HG02642 (cell line): Measurements from ENCODE around the gene MROH8.

Experiments
- ATAC-seq: cut with Tn5 transposase; IDR thresholded peaks from one replicate; pipeline ENCODE4 v1.9.1; 2021; ENCODE audit warnings: mild to moderate bottlenecking; ENCODE audit not compliant: unreplicated experiment, poor library complexity

MROH8 gene

DNA sequence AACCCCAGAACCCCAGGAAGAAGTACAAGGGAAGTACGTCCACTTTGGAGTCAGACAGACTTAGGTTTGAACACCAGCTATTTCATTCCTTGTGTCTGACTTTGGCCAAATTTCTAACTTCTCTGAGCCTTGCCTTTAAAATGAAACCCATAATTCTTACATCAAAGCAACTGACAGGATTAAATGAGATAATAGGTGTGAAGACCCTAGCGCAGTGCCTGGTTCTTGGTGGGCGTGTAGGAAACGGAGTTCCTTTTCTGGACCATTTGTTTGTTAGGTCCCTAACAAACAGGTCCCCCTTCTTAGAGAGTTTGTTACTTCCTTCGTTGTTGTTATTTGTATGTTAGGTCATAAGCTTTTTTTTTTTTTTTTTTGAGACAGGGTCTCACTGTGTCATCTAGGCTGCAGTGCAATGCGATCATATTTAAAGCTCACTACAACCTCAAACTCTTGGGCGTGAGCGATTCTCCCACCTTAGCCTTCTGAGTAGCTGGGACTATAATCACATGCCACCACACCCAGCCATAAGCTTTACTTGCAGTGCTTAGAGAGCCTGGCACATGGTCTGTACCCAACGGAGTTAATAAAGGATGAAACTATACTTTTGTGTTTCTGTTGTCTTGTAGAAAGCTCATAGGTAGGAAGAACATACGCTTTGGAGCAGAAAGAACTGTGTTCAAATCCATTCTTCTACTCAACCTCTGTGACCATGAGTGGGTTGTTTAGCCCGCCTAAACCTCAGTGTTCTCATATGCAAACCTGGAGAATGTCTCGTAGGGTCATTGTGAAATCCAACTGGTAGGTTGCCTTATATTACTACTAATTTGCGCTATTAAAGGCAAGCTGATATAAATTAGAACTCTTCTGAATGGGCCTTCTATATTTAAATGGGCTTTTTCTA lies 21.8 kb upstream of the MROH8 start:
- ATAC-seq = no peak

DNA sequence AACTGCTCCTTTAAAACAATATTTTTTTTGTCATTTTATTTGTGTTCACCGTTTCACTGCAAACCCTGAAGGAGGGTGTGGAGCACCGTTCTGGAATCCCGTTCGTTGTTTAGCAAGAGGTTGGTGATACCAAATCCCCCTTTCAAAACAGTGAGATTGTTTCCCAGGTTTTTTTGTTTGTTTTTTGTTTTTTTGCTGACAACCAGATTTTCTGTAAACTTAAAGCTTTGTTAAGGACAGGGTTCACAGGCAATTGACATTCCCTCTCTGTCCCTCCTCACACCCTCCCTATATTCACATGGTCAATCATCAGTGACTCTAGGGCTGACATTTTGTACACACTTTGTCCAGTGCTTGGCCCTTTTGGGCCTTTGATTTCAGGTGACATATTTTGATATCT lies 21.0 kb upstream of the MROH8 start:
- no peak for ATAC-seq

DNA sequence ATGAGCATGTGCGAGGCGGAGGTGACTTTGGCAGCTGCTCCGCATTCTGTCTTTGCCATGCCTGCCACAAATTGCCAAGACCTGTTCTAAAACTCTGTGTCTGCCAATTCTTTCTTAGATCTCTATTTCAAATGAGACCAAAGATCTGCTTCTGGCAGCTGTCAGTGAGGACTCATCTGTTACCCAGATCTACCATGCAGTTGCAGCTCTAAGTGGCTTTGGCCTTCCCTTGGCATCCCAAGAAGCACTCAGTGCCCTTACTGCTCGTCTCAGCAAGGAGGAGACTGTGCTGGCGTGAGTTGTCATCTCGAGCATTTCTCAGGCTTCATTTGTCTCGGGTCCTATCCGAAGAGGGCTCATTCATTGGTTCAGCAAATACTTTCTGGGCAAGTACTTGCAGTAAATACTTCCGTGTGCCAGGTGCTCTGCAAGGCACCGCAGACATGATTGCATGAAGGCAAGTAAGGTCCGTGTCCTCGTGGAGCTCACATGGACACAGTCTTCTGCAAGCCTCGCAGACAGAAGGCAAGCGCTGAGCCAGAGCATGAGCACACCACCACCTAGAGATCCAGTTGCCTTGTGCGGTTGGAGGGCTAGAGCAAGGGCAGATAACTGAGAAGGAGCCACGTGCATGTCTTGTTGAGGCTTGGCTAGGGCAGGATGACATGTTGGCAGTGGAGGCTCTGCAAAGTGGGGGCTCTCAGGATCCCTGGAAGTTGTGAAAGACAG lies 19.7 kb upstream of the MROH8 start:
- no peak for ATAC-seq

DNA sequence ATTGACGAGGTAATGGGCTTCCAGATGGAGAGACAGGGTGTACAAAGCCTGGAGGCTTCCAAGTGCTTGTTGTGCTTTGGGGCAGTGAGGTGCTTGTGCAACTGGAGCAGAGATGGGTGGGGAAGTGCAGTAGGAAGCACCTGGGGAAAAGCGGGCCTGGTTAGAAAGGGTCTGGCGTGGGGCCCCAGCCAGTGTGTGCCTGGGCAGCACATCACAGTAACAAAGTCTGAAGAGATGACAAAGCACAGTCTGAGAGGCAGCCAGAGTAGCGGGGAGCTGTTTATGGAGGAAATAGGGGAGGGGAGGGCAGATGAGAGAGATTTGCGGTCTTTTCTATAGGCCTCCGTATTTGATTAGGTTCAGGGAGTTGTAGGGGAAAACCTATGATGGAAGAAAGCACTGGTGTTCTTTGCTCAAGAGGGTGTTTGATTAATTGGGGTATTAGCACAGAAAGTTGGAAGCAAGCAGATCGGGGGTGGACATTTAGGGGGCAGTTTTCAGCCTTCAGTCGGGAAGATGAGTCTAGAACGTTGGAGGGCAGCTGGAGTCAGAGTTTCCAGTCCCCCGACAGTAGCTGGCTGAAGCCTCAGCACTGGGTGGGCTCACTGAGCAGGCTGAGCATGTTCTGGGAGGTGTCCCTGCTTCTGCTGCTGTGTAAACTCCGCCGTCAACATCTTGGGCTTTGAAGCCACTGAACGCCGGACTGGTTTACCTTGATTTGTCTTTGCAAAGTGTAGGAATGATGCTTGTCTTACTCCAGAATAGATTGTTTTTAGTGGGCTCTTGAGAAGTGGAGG lies 15.5 kb upstream of the MROH8 start:
- ATAC-seq = no peak

DNA sequence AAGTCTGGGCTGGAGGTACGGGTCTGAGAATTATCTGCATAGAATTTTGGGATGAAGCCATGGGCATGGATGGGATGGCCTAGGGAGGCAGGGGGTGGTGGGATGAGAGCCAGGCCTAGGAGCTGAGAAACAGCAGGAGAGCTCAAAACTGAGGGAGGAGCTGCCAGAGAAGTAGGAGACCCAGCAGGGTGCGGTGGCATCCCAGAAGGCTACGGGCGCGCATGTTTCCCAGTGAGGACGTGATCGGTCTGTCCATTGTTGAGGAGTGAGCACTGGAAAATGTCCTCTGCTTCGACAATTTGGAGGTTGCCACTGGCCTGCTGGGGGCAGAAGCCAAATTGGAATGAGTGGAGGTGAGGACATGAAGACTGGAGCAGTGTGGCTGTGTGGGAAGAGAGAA lies 14.5 kb upstream of the MROH8 start:
- ATAC-seq = no peak

DNA sequence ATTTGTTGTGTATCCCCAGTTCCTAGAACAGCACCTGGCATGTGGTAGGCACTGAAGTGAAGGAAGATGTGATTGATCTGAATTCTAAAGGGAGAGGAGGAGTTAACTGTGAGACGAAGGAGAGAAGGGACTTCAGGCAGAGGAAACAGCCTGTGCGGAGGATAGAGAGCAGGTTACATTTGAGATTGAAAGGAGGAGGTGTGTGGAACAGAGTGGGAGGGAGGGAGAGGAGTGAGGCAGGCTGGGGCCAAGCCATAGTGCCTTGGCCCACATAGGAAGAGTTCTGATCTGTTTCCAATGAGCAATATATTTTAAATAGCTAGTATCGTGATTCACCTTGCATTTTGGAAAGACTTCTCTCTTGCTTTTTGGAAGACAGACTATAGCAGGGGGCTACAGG lies 13.9 kb upstream of the MROH8 start:
- ATAC-seq = no peak

DNA sequence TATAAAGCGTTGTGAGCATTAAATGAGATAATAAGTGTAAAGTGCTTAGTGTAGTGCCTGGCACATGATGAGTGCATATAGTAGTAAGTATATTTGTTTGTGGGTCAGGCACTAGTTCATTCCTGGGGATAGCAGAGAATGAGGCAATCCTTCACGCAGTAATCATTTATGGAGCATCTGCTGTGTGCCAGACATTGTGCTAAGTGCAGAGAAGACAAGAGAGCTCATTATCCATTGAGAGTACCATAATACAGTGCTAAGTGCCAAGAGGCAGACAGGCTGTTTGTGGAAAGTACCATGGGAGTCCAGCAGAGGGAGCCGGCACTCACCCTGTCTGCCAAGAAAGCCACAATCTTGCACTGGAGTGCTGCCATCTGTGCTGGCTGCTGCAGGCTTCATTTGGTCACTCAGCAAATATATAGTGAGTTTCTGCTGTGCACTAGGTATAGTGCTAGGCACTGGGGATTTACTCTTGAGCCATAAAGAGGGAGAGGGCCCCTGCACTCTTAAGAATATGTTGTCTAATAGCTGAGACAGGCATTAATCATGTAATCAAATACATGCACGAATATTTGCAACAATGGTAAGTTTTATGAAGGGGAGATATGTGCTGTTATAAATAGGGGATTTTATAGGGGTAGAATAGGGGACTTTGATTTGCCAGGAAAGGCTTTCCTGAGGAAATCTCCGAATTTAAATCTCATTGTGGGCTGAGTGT lies 12.9 kb upstream of the MROH8 start:
- no peak for ATAC-seq

DNA sequence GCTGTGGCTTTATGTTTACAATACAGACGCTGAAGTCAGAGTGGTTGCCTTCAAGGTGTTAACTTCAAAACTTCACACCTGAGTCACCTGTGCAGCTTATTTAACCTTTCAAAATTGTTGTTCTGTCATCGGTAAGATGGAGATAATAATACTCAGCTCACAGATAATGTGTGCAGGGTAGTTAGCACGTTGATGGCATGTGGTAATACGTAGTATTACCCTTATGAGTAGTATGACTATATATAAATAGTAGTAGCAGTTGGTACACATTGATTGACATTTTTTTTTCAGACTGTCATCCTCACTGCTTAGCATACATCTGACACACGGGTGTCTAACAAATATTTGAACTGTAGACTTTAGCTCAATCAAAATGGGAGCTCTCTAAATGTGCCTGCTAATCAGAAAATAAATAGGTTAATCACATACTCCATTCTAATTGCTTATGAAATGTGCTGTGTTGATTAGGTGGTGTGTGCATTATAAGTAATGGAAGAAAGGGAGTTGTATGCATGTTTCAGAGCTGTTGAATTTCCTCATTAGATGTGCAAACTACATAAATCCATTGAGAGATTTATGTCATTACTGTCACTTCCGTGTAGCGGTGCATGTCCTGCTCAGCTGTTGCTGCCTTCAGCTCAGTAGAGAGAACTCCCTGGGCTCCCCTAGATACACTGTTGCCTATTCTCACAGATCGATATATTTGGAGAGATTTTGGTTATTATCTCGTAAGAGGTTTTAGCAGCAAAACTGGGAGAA lies 11.2 kb upstream of the MROH8 start:
- no peak for ATAC-seq

DNA sequence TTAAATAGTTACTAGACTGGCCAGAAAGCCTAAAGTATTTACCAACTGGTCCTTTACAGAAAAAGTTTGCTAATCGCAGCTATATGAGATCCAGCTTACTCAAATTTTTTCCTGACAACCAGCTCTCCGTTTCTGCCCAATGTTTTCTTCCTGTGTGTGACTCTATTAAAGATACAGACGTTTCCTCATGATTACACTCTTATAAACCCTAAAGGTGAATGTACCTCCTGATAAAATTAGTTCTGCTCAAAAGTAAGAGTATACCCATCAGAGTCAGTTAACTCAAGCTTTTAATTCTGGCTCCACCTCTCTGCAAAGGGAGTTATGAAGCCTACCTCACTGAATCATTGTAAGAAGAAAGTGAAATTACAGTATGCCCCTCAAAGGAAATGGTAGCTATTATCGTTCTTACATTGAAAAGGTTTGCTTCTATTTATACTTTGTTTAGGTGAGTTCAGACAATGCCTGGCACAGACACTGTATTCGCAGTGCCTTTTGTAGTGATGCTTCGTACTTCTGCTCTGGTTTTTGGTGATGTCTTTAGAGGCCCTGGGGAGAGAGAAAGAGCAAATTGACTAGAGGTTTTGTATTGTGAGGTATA lies 10.2 kb upstream of the MROH8 start:
- ATAC-seq = peak; percentile 34

DNA sequence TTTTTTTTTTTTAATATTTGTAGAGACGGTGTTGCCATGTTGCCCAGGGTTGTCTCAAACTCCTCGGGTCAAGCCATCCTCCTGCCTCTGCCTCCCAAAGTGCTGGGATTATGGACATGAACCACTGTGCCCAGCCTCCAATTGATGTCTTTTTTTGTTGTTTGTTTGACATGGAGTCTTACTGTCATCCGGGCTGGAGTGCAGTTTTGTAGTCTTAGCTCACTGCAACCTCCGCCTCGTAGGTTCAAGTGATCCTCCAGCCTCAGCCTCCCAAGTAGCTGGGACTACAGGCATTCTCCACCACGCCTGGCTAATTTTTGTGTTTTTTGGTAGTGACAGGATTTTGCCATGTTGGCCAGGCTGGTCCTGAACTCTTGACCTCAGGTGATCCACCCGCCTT lies 9.4 kb upstream of the MROH8 start:
- ATAC-seq = no peak

DNA sequence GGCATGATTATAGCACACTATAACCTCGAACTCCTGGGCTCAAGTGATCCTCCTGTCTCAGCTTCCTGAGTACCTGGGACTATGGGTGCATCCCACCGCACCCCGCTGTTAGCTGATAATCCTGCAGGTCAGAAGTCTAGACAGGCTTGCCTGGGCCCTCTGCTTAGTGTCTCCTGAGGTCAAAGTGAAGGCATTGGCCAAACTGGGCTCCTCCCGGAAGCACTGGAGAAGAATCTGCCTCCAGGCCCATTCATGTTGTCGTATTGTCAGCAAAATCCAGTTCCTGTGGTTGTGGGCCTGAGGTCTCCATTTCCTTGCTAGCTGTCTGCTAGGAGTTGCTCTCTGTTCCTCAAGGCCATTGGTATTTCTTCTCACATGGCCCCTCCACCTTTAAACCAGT lies 6.3 kb upstream of the MROH8 start:
- no peak for ATAC-seq

DNA sequence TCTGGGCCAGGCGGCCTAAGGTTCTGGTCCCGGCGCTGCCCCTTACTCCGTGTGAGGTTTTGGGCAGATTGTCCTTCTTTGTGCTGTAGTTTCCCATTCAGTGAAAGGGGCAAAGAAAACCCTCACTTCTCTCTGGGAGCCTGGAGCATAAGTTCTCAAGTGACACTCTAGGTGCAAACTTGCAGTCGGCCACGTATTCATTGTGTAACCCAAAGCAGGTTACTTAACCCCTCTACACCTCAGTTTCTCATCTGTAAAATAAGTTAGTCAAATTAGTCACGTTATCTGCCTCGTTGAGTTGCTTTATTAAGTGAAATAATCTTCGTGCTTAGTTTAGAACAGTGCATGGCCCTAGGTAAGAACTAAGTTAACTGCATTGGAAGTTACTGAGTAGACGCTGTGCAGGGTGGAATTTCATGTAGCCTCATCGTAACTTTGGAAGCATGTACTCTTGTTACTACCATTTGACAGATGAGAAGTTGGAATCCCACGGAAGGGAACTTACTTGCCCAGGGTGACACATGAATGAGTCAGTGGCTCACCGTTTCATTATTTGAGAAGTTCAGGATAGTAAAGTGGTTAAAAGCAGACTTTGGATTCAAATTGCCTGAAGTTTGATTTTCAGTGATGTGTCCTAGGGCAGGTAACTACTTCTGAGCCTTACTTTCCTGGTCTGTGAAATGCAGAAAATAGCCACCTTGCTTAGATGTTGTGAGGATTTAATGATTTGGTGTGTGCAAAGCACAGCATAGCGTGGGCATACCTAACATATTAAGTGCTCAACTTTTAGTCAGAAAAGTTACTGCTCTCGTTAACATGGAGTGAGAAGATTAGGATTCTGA lies 556 bp upstream of the MROH8 start:
- no peak for ATAC-seq

DNA sequence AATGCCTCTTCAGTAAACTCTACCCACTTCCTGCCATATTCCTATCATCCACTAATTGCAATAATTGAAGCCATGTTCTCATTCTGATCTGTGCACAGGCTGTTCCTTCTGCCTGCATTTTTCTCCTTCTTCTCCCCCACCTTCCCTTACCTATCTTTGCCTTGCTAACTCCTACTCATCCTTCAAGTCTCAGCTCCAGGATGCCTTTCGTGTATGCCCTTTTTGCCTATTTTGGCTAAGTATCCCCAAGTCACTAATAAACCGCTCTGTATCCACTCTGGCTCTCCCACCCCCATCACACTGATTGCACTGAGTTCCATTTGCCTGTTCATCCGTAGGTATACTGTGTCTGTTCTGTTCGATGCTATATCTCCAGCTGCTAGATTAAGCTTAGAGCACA lies 6.5 kb downstream of the MROH8 start:
- ATAC-seq = no peak

DNA sequence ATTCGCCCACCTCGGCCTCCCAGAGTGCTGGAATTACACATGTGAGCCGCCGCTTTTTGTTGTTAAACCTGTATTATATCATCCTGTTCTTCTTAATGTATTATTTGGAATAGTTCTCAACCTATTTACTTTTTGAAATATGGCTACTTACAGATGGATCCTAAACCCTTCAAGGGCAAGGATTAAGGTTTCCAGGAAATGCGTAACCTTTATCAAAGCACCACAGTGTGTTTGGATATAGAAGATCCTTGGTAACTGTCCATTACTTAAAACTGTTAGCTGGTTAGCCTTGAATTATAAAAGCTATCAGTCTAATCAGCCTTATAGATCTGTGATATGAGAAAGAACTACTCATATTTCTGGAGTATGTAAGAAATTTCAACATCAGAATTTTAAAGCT lies 12.5 kb downstream of the MROH8 start:
- no peak for ATAC-seq

DNA sequence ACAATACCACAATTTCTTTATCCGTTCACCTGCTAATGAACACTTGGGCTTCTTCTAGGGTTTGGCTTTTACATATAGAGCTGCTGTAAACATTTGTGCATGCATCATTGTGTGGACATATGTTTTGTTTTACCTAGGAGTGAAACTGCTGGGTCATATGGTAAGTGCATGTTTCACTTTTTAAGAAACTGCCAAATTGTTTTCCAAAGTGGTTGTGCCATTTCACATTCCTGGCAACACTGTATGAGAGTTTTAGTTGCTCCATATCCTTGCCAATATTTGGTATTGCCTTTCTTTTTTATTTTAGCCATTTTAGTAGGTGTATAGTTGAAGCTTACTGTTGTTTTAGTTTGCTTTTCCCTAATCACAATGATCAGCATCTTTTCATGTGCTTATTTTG lies 14.3 kb downstream of the MROH8 start:
- ATAC-seq = no peak

DNA sequence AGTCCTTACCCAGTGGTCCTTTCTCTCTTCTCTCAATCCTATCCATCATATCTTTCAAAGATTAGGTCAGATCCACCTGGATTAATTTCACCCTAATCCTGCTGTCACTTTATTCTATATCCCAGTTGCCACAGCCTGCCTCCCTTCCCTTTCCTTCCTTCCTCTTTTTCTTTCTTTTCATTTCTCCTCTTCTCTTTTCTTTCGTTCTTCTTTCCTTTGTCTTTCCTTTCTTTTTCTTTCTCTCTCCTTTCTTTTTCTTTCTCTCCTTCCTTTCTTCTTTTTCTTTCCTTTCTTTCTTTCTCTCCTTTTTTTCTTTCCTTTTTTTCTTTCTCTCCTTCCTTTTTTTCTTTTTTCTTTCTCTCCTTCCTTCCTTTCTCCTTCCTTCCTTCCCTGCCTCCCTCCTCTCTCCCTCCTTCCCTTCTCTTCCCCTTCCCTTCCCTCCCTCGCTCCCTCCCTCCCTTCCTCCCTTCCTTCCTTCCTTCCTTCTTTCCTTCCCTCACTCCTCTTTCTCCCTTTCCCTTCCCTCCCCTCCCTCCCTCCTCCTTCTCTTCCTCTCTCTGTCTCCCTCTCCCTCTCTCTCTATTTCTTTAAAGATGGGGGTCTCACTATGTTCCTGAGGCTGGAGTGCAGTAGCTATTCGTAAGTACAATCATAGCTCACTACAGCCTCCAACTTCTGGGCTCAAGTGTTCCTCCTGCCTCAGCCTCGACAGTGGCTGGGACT lies 15.4 kb downstream of the MROH8 start:
- no peak for ATAC-seq

DNA sequence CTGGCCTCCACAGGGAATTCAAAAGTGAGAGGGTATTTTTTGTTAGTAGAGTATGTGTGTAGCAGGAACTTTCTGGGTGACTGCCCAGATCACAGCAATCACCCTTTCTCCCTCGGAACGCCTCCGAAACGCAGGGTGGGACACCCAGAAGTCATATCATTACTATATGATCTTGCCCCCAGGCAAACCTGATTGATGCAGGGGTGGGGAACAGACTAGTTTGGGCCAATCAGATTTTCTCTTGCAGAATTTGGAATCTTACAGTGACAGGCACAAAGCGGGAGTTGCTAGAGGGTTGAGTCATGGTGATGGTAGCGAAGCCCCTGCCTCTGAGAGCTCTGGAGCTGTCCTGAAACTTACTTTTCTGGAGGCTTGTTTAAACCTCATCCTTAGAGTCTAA lies 16.7 kb downstream of the MROH8 start:
- no peak for ATAC-seq
